ENCODE data around the gene MTF2. TPM values are rescaled to one million over a fixed set of nuclear protein-coding genes. Genes with fewer than 3 reads are reported as not detected.

MTF2 gene
- polyA plus RNA-seq, 3 donors, result 16.0 to 56.3 (median 32.5) TPM

GRCh38 chr1:93051961-93052360, 27.1 kb upstream of the MTF2 start:
- WGBS (ENCODE audit: insufficient coverage), result 100% methylated on average over 1 of the region's 1 CpG
- intact Hi-C loops (cut with micrococcal nuclease), result no loop called here
- no peaks in the 10 kb centered on the region for H3K4me1 ChIP-seq (ENCODE audit: control insufficient read depth in 1 of 2, insufficient read depth in 2 of 2, low read length in 2 of 2)

GRCh38 chr1:93056214-93056613, 22.9 kb upstream of the MTF2 start:
- H3K4me1 Mint-ChIP-seq, result peaks cover 3% of the 10 kb centered on the region
- H3K36me3 ChIP-seq (replicated peaks in 1 of 2; ENCODE audit: control insufficient read depth in 1 of 2, insufficient read depth in 2 of 2, low read length in 2 of 2), result no peaks in the 10 kb centered on the region
- intact Hi-C loops (cut with micrococcal nuclease), result no loop called here
- H3K36me3 Mint-ChIP-seq, result no peaks in the 10 kb centered on the region
- H3K79me2 ChIP-seq (ENCODE audit: insufficient read depth, low read length), result no peaks in the 10 kb centered on the region
- H3K27me3 Mint-ChIP-seq (ENCODE audit: low read depth in 3 of 3), result peaks cover 8 to 10% (median 9%) of the 10 kb centered on the region in 3 donors
- H3K4me1 ChIP-seq (ENCODE audit: control insufficient read depth in 1 of 2, insufficient read depth in 2 of 2, low read length in 2 of 2), result no peaks in the 10 kb centered on the region
- H4K20me1 ChIP-seq (ENCODE audit: insufficient read depth, low read length), result no peaks in the 10 kb centered on the region
- no peak overlapping the region for H3K27ac ChIP-seq (ENCODE audit: low read depth in 1 of 2, low read length in 2 of 2)
- no peak for DNase-seq
- no peak overlapping the region for H2AFZ ChIP-seq (ENCODE audit: insufficient read depth, low read depth, low read length, poor library complexity, severe bottlenecking)
- 83% methylated on average over 2 of the region's 4 CpGs for WGBS (ENCODE audit: insufficient coverage)
- H3K9me3 ChIP-seq (replicated peaks in 1 of 2; ENCODE audit: control insufficient read depth in 1 of 2, insufficient read depth in 1 of 2, low read length in 2 of 2), result no peaks in the 10 kb centered on the region
- no peak overlapping the region for H3K4me2 ChIP-seq (replicated peaks; ENCODE audit: extremely low read depth, low read length, poor library complexity, severe bottlenecking)
- H3K27me3 ChIP-seq (ENCODE audit: control insufficient read depth in 2 of 2, insufficient read depth in 2 of 2, low read length in 2 of 2), result peaks cover 0 to 2% of the 10 kb centered on the region in 2 donors
- no peak overlapping the region for H3K27ac Mint-ChIP-seq
- H3K9ac ChIP-seq (ENCODE audit: insufficient read depth, low read length, poor library complexity, severe bottlenecking), result no peak overlapping the region
- no peak for TF ChIP-seq CTCF (IDR thresholded peaks at IDR 0.05)
- no peak overlapping the region for H3K4me3 ChIP-seq (replicated peaks in 1 of 3; ENCODE audit: low read depth in 2 of 3, low read length in 3 of 3)
- no peak overlapping the region for H3K4me3 Mint-ChIP-seq
- H3K9me3 Mint-ChIP-seq, result peaks cover 0 to 2% (median 0%) of the 10 kb centered on the region in 7 donors

More at GRCh38 chr1:93051961-93052360, 27.1 kb upstream of the MTF2 start:
- peaks cover 0 to 2% (median 0%) of the 10 kb centered on the region in 7 donors for H3K9me3 Mint-ChIP-seq
- Histone ChIP-seq H3K36me3 (replicated peaks in 1 of 2; ENCODE audit: control insufficient read depth in 1 of 2, insufficient read depth in 2 of 2, low read length in 2 of 2) (no peaks in the 10 kb centered on the region), H3K9me3 (replicated peaks in 1 of 2; ENCODE audit: control insufficient read depth in 1 of 2, insufficient read depth in 1 of 2, low read length in 2 of 2) (no peaks in the 10 kb centered on the region), H3K4me3 (replicated peaks in 1 of 3; ENCODE audit: low read depth in 2 of 3, low read length in 3 of 3) (no peak overlapping the region), H3K9ac (ENCODE audit: insufficient read depth, low read length, poor library complexity, severe bottlenecking) (no peak overlapping the region), H3K27ac (ENCODE audit: low read depth in 1 of 2, low read length in 2 of 2) (no peak overlapping the region), H2AFZ (ENCODE audit: insufficient read depth, low read depth, low read length, poor library complexity, severe bottlenecking) (no peak overlapping the region), H3K4me2 (replicated peaks; ENCODE audit: extremely low read depth, low read length, poor library complexity, severe bottlenecking) (no peak overlapping the region), H3K27me3 (ENCODE audit: control insufficient read depth in 2 of 2, insufficient read depth in 2 of 2, low read length in 2 of 2) (no peaks in the 10 kb centered on the region), H4K20me1 (ENCODE audit: insufficient read depth, low read length) (no peaks in the 10 kb centered on the region), H3K79me2 (ENCODE audit: insufficient read depth, low read length) (no peaks in the 10 kb centered on the region)
- H3K27me3 Mint-ChIP-seq (ENCODE audit: low read depth in 3 of 3), result peaks cover 3 to 7% (median 4%) of the 10 kb centered on the region in 3 donors
- H3K4me3 Mint-ChIP-seq, result no peak overlapping the region
- DNase-seq, result no peak
- TF ChIP-seq CTCF (IDR thresholded peaks at IDR 0.05), result no peak
- H3K36me3 Mint-ChIP-seq, result no peaks in the 10 kb centered on the region
- H3K4me1 Mint-ChIP-seq, result peaks cover 3% of the 10 kb centered on the region
- no peak overlapping the region for H3K27ac Mint-ChIP-seq
